ENCODE results near the gene BRD9.
A peak's percentile ranks its signal among the peaks of the same experiment; 100 is the strongest.
"Not testable (repeated sequence)": the region's sequence is repeated elsewhere in the genome, so short reads cannot be mapped to it uniquely, and the experiment has no call there.

BRD9 gene

DNA sequence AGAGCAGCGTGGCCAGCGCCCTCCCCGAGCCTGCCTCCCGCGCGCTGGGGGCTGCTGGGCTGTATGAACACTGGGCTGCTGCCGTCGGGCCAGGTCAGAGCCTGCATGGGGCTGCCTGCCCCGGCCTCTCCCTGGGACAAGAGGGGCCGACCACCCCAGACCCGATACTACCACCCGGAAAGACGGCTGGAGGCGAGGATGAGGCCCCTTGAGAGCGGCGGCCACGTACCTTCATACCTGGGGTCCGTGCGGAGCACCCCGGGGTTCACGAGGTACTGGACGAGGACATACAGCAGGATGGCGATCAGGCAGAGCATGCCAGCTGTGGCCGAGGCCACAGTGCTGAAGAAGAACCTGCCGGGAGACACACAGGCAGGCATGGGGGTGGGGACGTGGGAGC, 49.2 kb downstream of the BRD9 start:
- DNase-seq: peak; percentile 1

DNA sequence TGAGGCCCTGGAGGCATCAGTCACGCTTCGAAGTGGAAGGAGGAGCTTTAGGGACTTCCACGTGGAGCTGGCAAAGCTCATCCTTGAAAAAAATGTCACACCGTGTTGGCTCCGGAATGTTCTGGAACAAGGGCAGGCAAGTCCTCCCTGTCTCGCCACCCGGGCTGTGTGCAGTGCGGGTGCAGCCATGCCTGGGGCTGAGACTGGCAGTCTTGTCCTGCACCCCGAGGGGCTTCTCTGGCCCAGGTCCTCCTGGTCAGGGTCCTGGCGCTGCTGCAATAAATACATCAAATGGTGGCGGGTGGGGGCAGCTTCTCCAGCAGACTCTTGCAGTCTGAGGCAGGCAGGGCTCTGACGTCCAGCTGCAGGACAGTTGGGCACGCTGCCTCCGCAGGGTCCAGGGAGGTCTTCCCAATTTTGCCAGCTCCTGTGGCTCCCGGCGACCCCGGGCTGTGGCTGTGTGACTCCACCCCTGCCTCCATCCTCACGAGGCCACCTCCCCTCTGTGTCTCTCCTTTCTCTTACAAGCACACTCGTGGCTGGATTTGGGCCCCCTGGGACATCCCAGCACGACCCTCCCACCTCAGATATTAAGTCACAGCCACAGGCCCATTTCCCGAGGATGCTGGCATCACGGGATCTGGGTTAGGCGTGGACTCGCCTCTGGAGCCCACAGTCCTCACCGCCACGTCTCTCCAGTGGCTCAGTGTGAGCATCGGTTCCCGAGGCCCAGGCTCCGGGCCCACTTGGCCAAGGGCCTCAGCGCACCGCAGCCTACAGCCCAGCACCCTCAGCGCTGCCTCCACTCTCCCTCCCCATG, 50.0 kb downstream of the BRD9 start:
- not testable (repeated sequence) for DNase-seq

DNA sequence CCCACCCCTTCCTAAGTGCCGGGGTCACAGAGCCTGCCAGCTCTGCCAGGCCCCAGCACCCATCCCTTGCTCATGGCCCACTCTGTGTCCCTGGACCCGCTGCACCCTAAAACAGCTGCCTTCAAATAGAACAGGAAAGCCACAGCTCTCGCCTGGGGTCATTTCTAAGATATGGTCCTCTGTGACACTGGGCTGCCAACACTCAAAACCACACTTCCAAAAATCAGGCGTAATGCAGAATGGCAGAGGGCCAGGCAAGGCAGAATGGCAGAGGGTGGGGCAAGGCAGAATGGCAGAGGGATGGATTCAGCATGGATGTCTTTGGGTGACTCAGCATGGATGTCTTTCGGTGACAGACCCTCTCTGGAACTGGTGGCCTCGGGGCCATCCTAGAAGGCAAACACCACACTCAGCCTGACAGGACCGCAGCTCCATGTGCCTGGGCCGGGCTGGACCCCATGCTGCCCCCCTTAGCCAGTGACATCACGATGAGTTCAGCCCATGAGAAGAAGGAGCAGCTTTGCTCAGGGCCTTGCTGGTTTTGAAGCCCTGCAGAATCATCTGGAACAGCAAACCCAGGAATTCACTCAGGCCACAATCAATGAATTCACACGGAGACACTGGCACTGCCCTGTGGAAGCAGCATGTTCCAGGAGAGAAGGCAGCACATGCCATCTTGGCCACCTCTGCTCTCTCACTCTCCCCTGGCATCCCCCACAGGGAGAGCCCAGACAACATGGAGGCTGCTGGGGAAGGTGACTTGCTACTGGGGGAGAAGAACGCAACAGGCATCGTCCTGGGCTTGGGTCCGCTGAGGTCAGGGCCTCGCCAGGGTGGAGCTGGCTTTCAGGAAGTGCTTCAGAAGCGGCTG, 50.8 kb downstream of the BRD9 start:
- DNase-seq: peak; percentile 1

DNA sequence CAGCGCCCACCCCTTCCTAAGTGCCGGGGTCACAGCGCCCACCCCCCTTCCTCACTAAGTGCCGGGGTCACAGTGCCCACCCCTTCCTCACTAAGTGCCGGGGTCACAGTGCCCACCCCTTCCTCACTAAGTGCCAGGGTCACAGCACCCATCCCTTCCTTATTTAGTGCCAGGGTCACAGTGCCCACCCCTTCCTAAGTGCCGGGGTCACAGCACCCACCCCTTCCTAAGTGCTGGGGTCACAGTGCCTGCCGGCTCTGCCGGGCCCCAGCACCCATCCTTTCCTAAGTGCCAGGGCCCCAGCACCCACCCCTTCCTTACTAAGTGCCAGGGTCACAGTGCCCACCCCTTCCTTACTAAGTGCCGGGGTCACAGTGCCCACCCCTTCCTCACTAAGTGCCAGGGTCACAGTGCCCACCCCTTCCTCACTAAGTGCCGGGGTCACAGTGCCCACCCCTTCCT, 51.6 kb downstream of the BRD9 start:
- not testable (repeated sequence) for DNase-seq

DNA sequence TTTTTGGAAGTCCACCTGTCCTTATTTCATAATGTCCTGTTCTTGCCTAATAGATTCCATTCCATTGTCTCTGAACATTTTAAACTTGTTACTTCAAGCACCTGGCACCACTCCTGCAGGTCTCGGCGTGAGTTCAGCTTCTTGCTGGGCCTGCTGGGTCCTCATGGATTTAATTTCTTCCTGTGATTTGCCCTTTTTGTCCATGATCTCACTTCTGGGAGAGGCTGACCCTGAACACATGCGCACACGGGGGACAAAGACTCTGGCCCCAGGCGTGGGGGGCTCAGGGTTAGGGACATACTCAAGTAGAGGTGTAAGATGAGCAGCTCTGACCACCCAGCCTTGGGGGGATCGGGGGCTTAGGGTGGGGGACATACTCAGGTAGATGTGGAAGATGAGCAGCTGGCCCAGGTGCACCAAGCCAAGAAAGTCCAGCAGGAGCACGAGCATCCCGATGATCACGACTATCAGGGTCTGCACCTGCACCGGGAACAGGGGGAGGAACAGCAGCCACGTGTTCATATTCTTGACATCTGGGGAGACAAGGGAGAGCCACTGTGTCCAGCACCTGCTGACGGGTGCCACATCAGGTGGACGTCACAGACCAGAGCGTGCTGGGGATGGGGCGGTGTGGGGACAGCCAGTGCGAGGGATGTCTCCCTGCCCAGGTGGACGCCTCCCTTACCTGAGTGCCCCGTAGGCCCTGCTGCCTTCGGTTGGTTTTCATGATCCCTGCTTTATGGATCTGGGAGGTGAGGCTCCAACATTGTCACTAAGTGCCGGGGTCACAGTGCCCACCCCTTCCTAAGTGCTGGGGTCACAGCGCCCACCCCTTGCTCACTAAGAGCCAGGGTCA, 52.3 kb downstream of the BRD9 start:
- DNase-seq: peak; percentile 0

DNA sequence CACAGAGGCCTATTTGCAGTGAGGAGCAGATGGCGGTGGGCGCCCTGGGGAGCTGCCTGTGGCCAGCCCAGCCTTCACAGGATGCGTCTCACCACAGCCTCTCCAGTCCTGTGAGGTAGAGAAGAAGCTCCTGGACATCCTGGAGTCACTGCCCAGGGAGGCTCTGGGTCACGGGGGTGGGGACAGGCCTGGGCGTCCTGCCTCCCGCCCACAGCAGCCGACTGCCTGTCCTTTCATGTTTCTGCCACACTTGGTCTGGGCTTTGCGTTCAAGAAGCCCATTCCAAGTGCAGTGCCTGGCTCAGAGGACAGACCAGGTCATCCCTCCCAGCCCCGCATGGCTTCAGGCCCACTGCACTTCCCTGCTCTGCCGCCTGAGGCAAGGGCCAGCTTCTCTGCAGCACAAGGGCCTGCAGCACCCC, 54.2 kb downstream of the BRD9 start:
- not testable (repeated sequence) for DNase-seq

DNA sequence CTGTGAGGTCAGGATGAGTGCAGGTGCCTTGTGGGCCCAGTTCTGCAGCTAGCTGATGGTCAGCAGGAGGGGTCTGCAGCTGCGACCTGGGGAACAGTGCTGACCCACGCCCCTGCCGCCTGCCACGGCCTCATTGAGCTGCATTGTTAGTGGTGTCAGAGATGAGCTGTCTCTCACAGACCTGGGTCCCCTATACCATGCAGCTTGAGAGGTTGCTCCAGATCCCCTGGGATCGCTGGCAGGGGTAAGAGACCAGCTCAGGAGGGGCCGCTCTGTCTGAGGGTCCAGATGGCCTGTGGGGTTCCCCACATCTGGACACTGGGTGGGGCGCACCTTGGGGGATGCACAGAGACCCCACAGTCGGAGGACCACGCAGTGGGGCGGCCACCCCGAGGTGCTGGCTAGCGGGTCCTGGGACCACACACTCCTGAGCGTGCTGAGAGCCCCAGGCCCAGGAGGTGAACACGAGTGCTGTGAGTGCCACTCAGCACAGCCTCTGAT, 54.9 kb downstream of the BRD9 start:
- not testable (repeated sequence) for DNase-seq

DNA sequence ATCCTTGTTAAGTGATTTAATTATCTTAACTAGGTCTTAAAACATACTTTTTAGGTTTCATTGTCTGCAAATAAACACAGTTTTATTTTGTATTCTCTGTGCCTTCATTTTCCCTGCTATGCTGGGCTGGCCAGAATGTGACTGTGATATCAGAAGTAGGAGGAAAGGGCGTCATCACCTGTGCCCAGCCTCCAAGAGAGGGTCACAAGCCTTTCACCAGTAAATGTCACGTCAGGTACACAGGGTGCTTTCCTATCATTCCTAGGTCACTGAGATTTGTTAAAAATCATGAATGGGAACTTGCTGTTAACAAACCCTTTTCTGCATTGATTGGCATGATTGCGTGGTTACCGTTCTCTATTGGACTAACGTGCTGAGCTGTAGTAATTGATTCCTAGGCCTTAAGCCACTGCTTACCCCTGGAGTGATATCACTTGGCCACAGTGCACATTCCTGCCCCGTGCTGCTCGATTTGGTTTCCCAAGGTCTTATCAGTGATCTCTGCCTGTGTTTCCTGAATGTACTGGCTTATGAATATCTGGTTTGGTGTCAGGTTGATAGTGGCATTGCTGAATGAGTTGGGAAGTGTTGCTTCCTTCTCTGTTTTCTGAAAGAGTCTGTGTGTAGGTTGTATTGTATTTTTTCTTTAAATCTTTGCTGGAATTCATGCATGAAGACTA, 56.5 kb downstream of the BRD9 start:
- not testable (repeated sequence) for DNase-seq

DNA sequence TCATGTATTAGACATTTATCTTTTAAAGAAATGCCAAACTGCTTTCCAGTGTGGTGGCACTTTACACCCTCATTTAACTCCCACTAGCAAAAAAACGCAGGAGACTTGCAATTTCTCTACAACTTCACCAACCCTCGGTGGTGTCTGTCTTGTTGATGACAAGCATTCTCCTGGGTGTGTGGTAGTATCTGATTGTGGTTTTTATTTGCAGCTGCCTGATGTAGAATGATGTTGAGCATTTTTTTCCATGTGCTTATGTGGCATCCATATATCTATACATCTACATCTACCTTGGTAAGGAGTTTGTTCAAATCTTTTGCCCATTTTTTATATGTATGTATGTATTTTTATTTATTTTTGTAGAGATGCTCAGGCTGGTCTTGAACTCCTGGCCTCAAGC, 58.6 kb downstream of the BRD9 start:
- DNase-seq: not testable (repeated sequence)

DNA sequence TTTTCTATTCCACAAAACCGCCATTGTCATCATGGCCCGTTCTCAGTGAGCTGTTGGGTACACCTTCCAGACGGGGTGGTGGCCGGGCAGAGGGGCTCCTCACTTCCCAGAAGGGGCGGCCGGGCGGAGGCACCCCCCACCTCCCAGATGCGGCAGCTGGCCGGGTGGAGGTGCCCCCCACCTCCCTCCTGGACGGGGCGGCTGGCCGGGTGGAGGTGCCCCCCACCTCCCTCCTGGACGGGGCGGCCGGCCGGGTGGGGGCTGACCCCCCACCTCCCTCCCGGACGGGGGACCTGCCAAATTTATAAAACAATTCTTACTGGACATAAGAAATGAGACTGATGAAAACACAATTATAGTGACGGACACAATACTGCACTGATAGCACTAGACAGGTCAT, 64.4 kb downstream of the BRD9 start:
- not testable (repeated sequence) for DNase-seq

DNA sequence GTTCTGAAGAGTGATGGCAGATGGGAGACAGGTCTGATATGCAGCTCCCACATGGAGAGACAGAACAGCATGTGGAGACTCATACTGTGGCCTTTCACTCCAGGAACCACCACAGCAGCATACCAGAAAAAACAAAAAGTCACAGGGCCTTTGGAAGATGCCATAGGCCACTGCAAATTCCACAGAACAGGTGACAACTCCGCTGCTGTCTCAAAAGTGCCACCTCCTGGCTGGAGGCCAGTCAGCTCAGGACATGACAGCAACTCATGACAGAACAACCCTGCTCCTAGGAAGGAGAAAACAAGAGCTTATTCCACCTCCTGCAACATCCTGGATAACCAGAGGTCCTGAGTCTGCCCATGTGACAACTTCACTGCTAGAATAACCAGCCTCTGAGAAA, 67.1 kb downstream of the BRD9 start:
- not testable (repeated sequence) for DNase-seq

DNA sequence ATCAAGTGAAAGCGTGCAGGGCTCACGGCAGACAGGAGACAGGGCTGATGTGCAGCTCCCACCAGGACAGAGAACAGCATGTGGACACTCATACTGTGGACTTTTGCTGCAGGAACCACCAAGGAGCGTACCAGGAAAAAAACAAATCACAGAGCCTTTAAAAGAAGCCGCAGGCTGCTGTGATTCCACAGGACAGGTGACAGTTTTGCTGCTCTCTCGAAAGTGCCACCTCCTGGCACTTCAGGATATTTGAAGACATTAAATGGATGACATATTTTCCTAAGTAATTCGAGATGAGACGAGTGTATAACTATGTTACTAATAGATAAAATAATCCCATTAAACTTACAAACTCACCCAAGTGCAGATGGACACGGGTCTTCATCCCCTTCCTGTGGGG, 71.1 kb downstream of the BRD9 start:
- no peak for DNase-seq

DNA sequence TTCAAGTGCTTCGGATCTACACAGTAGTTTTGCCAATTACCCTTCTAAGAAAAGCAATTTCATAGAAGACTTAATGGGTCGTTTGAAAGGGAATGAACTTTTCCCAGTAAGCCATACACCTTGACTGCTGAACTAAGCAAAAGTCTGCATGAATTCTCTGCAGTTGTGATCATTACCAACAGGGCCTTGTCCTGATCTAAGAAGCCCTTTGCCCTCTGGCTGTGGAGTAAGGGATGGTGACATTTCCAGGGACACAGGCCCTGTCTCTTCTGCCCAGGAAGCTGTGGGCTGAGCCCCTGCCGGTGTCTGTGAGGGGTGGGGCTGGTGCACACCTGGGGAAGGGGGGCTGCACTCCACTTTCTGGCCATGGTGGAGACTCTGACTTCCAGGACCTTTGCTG, 72.4 kb downstream of the BRD9 start:
- no peak for DNase-seq

DNA sequence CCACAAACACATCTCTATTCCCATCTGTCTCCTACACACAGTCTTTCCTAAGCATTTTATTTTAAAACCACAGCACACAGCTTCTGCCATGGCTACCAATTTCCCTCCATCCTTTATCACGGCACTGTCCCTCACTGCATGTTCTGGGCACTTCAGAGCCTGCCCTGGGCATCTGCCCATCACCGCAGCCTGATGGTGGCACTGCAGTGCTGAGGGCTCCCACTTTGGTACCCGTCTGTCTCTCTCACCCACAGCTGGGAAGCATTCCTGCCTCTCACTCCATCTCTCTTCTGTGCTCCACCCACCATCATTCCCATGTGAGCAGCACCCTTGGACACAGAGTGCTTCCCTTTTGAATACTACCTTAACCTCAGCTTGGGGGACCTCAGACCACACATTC, 73.5 kb downstream of the BRD9 start:
- no peak for DNase-seq

DNA sequence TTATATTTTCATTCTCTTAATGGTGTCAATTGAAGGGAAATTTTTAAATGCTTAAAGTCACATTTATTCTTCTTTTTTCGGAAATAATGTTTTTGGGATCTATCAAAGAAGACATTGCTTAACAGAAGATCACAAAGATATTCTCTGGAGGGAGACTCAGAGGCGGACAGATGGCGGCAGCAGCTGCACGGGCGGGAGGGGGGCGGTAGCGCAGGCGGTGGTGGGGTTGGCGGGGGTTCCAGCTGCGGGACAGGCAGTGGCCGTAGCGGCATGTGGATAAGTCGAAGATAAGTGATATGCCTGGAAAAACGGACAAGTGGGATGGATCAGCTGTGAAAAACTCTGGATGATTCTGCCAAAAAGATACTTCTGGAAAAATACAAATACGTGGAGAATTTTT, 76.4 kb downstream of the BRD9 start:
- DNase-seq: no peak

DNA sequence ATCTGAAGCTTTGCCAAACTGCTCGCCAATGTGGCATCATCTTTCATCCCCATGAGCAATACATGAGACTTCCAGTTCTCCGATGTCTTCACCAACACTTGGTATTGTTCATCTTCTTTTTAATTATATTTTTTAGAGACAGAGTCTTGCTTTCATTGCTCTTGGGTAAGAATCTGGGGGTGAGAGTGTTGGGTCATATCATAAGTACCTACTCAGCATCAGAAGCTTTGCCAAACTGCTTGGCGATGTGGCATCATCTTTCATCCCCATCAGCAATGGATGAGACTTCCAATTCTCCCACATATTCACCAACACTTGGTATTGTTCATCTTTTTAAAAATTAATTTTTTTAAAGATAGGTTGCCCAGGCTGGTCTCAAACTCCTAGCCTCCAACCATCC, 77.2 kb downstream of the BRD9 start:
- no peak for DNase-seq

Measured in stimulated activated CD4-positive, alpha-beta T cell treated with anti-CD3 and anti-CD28 coated beads, Interleukin-1b, Interleukin-23, amount 100 ng/mL, for 48 hours (primary cell).